Measurements from ENCODE around the gene LRRC27.

The LRRC27 gene

DNA sequence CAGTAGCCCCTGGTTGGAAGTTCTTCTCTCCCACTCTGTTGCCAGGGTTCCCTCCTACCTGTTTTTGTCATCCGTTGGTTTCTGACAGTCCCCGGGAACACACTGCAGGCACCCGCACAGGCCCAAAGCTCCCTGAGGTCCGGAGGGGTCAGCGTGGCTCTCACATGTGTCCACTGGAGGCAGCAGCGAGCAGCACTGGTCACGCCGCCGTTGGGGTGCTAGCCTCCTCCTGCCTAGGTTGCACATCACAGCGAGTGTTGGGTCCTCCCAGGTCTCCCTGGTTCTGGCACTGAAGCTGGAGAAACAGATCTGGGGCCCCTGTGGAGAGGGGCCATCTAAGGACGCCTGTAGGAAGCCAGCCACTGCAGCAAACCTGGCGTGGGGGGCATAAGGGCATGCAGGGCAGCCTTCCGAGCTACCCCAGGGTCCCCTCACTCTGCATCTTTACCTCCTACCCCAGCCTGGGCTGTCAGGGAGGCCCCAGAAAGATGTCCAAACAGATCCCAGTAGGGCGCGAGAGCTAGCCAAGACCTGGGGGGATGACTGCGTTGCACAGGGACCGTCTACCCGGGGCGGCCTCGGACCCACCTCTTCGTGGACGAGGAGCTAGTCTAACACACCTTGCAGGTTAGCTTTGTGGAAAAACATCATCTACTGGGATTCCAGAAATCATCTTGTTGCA is 28.9 kb downstream of the LRRC27 start:
- DNase-seq = no peak

DNA sequence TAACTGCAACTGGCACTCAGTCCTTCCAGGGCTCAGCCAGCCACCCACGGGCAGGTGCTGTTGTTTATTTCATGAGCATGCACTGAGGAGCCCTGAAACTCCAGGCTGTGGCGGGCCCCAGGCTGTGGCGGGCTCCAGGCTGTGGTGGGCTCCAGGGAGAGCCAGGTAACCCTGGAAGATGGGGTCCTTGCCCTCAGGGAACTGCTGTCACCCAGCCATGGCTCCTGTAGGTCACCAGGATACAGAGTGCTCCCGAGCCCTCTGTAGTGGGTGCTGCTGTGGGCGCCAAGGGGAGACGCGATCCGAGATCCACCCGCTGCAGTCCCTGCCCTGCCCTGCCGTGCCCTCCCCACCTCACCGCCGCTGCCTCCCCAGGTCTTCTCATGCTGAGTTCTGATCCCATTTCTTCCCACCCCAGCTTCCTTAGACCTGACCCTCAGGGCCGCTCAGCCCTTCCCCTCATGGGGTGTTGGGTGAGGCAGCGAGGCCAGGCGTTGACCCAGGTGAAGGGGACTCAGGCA is 29.6 kb downstream of the LRRC27 start:
- DNase-seq = no peak

DNA sequence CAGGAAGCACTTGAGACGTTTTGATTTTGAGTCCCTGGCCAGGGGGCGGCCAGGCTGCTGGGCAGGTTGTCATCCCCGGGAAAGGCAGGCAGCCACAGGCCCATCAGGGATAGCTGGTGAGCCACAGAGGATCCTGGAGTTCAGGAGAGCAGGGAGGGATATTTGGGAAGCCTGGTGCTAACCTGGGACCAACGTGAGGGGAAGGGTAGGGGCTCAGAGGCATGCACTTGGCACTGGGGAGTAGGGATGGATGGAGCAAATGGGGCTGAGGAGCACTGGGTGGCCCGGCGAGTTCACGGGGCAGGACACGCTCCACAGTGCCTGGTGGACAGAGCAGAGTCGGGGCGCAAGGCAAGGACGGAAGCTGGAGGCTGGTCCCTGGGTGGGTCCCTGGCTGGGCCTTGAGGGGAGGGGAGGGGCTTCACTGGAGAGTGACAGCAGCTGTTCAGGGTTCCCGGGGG is 30.2 kb downstream of the LRRC27 start:
- DNase-seq = no peak

DNA sequence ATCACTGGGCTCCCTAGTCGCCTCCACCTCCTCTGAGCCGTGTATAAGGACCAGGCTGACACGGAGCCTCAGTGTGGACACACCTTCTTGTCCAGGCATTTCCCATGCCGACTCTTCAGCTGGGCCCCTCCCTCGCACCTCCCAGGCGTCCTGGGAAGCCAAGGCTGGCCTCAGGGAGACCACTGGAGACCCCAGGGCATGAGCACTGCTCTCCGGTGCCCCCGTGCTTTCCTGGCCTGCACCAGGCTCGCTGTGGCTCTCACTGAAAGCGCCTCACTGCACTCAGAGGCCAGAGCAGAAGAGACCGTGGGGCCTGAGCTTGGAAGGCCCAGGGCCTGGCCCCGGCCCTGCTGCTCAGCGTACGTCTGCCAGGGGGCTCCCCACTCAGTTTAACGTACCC is 31.4 kb downstream of the LRRC27 start:
- DNase-seq = no peak

DNA sequence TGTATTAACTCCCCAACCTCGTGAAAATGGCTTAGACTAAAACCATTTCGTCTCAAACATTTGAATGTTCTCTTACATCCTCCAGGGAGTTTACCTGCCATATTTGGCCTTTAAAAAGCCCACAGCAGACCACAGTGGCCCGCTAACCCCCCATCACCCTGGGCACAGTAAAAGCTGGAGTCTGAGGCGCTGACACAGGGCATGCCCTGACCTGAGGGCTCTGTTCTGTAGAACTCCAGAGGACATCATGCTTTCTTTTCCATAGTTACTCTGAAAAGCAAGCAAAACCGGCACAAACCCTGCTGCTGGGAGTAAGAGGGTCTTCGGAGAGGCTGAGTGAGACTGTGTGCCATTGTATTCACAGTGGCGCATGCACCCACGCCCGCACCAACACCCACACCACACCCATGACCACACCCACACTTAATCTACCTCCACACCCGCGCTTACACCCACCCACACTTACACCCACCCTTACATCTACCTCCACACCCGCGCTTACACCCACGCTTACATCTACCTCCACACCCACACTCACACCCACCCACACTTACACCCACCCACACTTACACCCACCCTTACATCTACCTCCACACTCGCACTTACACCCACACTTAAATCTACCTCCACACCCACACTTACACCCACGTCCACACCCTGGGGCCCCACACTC is 32.1 kb downstream of the LRRC27 start:
- DNase-seq = no peak

DNA sequence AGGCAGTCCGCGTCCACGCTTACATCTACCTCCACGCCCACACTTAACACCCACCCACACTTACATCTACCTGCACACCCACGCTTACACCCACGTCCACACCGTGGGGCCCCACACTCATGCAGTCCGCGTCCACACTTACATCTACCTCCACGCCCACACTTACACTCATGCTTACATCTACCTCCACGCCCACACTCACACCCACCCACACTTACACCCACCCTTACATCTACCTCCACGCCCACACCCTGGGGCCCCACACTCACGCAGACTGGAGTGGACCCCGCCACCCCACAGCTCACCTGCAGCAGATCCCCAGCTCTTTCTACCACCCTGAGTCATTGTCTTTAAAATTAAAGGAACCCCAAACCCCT is 32.6 kb downstream of the LRRC27 start:
- DNase-seq = no peak

DNA sequence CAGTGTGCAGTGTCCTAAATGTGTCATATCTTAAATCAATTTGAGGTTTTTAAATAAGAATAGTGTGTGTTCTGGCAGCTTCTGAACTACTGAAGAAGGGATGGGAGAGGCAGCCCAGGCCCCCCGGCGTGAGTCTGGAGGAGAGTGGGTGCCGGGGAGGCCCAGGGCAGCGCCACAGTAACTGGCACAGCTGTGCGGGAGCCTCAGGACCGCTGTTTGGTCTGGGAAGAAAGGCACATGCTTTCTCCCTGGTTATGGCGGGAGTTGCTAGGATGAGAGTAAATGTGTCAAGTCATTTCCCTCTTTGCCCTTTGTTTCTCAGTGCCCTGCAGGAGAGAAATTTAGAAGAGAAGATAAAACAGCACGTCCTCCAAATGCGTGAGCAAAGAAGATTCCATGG is 33.1 kb downstream of the LRRC27 start:
- DNase-seq = no peak

DNA sequence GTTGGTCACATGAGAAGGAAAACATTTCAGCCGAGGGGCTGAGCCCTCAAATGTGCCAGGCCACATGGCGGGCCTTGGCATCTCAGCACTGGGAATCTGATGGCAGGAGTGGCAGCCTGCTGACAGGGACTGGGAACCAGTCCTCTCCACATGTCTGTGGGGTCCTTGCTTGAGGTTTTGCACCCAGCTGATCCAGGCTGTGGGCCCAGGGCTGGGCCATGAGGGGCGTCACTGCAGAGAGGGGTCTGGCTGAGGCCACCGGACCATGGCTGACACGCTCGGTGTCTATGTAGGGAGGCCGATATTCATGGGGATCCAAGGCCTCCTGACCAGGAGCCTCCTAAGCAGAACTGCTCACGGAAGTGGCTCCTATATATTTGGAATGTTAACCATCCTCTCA is 34.0 kb downstream of the LRRC27 start:
- no peak for DNase-seq

DNA sequence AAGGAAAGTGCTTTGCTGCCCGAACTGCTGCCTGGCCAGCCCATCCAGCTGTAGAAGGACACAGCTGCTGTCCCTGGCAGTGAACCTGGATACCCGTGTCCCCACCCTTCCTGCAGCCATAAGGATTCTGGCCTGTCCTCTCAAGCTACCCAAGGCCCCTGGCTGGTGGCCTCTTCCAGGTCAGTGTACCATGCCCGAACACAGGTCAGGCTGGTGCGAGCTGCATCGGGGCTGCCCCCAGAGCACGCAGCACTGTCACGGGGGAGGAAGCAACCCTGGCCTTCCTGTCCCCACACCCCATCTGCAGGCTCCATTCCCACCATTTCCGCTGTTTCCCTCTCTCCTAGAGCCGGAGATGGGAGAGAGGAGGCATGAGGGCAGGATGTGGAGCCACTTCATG is 34.5 kb downstream of the LRRC27 start:
- DNase-seq = no peak

DNA sequence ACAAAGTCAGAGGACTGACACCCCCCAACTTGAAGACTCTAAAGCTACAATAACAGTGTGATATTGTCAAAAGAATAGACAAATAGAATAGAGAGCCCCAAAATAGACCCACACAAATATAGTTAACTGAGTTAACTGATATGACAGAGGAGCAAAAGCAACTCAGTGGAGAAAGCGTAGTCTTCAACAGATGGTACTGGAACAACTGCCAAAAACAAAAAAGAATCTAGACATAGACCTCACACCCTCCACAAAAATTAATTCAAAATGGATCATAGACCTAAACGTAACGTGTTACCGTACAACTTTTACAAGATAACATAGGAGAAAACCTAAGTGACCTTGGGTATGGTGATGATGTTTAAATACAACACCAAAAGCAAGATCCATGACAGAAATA is 36.4 kb downstream of the LRRC27 start:
- DNase-seq = no peak

DNA sequence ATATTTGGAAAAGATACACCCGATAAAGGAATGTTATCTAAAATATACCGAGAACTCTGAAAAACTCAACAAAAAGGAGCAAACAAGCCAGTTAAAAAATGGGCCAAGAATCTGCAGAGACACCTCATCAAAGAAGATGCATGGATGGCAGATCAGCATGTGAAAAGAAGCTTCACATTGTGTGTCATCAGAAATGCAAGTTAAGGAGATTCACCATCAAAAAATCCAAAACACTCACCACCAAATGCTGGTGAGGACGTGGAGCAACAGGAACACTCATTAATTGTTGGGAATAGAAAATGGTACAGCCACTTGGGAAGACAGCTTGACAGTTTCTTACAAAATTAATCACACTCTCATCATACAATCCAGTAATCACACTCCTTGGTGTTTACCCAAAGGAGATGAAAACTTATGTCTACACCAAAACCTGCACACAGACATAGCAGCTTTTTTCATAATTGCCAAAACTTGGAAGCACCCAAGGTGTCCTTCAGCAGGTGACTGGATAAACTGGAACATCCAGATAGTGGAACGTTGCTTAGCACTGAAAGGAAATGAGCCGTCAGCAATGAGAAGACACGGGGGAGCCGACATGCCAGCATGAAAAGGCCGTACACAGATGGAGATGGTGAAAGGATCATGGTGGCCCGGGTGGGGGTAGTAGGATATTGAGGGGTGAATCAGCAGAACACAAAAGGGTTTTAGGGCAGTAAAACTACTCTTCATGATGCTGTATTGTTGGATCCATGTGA is 37.1 kb downstream of the LRRC27 start:
- DNase-seq = no peak

DNA sequence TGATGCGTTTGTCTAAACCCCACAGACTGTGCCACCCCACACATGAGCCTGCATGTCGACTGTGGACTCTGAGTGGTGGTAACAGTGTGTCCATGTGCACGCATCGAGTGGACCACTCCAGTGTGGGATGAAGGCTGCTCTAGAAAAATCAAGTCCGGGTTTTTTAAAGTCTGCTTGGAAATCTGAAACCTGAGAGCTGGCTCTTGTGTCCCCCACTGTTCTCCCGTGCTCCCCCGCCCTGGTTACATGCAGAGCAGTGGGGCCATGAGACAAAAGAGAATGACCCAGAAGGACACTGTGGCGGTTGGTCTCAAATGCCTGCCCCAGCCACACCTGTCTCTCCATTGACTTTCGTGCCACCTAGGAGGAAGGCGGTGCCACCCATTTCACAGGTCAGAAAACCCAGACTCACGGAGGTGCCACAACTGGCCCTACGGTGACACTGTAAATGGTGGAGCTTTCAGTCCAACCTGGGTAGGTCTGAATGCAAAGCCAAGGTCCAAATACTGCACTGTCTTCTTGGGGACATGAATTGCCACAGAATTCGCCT is 37.7 kb downstream of the LRRC27 start:
- no peak for DNase-seq

DNA sequence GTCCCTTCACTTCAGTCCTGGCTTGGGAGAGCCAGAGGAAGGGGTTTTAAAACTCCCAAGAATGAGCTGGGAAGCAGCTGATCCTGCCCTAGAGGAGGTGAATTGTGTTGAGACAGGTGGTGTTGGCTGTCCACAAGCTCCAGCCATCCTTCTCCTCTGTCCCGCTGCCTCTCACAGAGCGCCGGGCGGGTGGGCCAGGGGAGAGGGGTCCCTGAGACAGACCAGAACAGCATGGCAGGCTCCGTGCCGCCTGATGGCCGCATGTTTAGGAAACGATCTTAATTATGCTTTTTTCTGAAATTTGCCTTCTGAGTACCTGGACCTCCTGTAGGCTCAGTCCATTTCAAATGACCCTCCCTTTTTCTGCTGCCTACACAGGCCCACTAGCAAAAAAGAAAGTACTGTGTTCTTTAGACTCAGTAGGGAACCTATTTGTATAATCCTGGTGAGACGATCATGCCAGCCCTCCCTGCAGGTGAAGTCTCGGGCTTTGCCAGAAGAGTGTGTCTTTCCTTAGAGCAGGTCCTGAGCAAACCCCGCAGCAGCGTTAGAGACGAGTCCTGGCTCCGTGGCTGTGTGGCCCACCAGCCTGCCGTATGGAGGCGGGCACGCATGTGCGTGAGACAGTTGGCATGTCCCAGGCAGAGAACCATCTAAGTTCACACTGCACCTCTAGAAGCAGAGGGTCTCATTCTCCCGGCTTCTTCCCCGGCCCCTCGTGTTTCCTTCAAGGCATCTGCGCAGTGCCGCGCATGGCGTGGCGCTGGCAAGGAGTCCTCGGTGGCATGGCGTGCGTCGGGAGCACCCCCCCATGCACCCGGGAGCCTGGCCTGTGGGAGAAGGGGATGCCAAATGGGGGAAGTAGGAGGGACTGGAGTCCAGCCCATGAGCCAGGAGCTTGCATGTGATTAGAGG is 38.7 kb downstream of the LRRC27 start:
- DNase-seq = no peak

DNA sequence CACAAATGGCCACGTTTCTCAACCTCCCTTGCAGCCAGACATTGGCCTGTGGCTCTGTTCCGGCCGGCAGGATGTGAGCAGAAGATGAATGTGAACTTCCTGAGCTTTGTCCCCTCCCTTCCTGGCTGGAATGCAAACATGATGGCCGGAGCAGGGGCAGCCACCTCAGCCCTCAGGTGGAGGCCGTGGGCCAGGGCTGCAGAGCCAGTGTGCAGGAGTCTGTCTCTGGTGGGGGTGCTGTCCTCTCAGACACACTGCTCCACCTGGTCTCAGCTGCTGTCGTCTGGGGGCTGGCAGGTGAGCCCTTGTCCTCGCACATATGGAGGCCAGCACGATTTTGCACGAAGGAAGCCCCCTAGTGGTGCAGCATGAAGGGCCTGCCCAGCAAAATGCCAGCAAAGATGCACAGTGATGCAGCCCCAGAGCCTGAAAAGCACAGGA is 39.7 kb downstream of the LRRC27 start:
- DNase-seq = no peak

DNA sequence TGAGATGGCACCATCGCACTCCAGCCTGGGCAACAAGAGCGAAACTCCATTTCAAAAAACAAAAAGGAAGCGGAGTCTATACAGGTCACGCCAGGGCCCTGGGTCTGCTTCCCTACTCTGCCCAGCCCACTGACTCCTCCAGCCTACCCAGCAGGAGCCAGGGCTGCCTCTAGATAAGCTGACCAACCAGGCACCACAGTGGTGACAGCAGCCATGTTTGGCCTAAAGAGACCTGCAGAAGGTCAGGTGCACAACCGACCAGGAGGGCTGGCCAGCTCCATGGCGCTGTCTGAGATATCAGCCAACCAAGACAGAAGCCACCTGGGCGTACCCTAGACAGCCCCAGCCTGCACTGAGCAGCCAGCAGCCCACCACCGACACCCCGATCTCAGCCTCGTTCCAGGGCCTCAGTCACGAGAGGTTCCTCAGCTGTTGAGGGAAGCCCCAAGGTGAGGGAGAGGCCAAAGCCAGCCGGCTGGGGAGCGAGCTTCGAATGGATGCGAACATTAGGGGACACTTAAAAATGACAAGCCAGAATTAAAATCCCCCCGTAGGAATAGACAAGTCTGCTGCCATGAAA is 40.6 kb downstream of the LRRC27 start:
- DNase-seq = no peak

DNA sequence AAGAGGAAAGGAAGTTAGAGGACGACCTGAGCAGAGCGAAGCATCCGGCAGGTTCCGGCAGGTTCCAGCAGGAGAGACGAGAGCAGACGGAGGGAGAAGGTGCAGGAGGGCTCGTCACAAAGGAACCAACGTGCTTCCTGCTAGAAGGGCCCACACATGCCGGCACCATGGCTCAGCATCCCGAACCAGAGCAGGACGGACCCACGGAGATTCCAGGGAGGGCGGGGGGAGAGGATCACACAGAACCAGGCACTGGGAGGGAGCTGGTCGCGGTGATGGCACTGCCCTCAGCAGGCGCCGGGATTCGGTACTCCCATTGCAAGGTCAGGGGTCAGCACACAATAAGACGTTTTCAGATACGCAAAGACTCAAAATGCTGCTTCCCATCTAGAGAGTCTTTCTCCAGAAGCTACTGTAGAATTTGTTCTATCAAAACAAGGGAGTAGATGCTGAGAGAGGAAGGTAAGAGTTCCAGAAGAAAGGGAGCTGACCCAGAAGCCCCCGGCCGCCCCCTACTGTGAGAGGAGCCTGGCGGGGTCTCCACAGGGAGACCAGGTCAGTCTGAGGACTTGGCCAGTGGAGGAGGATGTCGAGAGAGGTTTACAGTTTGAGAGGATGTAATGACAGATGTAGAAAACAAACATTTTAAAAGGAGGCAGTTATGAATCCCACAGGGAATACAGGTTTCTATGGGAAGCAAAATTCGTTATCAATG is 41.4 kb downstream of the LRRC27 start:
- no peak for DNase-seq

DNA sequence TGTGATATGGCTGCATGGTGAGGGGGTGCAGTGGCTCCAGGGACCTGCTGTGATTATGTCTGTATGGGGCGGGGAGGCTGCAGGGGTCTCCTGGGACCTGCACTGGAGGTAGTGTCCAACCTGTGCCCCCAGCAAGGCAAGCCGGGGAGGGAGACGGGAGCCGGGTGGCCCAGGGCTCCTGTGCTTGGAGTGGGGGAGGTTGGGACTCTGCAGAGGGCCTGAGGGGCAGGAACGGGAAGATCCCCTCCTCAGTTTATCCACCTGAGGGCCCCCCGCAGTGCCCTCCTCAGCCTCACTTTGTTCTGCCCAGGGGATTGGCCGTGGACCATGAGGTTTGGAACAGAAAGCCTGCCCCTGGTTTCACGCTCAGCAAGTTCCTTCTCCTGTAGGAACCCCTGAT is 42.2 kb downstream of the LRRC27 start:
- DNase-seq = no peak

DNA sequence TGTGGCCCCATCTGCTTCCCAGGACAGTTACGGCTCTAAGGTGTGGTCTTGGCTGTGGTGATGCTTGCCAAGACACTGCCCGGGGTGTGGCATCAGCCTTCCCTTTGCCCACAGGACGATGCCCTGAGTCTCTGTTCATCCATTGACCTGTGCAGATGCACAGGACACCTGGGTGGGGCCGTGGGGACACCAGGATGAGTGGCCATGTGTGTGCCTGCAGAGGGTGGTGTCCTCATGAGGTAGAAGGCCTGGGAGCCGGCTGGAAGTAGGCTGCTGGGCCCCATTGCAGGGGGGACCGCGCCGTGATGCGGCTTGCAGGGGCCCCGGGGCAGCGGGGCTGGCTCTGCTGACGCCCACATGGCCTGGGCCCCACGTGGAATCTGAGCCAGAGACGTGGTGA is 42.6 kb downstream of the LRRC27 start:
- no peak for DNase-seq

DNA sequence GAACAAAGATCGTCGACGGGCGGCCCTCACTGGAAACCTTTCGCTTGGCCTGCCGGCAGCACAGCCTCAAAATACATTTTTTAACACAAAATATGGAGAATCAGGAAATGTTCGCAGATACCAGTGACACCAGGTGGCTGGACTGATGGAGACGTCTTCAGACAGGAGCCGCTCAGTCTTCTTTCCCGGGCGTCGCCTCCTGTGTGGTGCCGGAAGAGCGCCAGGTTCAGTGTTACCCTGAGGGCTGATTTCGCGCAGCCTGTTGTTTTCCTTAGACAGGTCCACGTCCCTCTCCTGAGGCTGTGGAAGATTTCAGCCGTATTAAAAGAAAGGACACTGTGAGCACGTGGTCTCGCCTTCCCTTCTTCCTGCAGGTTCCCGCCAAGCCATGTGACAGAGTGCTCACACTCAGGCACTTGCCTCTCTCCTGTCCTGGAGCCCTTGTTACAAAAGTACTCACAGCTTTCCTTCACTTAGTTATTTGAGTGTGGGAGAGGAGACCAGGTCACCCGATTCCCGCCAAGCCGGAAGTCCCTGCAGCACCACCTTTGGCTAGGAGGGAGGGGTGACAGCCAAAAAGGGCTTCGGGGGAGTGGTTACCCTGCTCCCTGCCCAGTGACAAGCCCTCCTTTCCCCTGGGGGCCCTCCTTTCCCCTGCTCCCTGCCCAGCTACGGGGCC is 43.3 kb downstream of the LRRC27 start:
- DNase-seq = no peak

DNA sequence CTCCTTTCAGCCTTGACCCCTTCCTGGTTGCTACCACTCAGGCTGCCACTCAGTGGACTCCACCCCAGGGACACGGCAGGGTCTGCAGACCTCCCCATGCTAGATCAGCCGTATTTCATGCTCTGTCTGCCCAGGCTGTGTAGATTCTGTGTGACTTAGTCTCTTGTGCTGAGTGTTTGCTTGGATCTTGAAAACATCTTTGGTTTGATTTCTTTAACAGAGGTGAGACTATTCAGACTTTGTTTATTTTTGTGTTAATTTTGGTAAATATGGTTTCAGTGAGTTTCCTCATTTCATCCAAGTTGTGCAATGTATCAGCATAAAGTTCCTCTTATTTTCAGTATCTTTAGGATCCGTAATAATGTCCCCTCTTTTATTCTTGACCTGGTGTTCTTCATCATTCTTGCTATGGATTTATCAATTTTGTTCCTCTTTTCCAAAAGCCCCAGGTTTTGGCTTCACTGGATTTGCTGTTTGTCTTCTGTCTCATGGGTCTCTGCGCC is 43.9 kb downstream of the LRRC27 start:
- no peak for DNase-seq
